CD4-positive, alpha-beta T cell treated with Interleukin-21 for 1 hour (primary cell): ENCODE data around the gene TSN.
A peak's percentile ranks its signal among the peaks of the same experiment; 100 is the strongest.
"Not testable (repeated sequence)": the region's sequence is repeated elsewhere in the genome, so short reads cannot be mapped to it uniquely, and the experiment has no call there.

Experiments
- DNase-seq: peaks from one replicate; pipeline ENCODE4 v3.0.0-alpha.2; 2020

The TSN gene

DNA sequence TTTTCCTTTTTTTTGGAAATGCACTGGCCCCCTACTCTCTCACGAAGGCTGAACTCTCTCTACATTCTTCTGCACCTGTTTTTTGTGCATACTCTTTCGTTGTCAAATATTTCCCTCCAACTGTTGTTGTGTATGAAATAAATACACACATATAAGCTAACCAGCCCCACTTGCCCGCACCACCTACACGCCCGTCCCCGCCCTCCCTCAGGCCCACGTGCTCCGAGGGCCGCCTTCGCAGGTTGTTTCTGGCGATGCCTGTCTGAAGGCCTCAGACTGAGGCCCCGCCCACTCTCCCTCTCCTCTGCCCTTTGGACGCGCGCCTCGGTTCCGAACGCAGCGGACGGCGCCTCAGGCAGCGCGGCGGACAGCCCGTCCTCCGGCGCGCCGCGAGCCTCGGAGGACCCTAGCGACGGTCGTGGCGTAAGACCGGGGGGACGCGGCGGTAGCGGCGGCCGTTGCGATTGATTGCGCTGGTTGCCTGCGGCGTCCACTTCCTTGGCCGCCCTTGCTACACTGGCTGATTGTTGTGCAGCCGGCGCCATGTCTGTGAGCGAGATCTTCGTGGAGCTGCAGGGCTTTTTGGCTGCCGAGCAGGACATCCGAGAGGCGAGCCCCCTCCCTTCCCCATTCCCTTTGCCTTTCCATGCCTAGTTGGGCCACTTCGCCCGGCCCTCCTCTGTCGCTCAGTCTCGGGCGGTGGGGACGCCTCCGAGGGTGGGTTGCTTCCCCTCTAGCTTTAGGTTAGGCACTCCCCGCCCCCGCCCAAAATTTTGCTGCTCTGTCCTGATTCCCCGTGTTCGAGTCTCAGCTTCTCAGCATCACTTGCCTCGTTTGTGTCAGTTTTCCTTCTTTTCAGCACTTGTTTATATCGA is at the start of gene TSN:
TSS of gene TSN (plus strand) at position 415 of the 875 bp plus-strand sequence. CDS start at position 544, 129 bp downstream.
- peak; percentile 97 for DNase-seq

DNA sequence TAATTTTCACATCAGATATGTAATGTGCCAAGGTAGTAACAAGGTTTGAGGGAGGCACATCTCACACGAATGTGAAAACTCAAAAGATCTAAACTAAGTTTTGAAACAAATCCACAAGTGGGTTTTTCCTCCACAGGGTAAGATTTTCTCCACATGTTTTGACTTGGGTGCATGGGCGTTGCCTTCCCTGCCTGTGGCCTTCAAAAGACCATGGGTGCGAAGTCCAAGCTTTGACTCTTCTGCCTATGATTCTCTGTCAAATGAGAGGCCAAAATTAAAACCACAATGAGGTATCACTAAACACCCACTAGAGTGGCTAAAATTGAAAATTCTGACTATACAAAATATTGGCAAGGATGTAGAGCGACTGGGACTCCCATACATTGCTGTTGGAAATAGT is 49.5 kb upstream of the TSN start:
- DNase-seq, result no peak

DNA sequence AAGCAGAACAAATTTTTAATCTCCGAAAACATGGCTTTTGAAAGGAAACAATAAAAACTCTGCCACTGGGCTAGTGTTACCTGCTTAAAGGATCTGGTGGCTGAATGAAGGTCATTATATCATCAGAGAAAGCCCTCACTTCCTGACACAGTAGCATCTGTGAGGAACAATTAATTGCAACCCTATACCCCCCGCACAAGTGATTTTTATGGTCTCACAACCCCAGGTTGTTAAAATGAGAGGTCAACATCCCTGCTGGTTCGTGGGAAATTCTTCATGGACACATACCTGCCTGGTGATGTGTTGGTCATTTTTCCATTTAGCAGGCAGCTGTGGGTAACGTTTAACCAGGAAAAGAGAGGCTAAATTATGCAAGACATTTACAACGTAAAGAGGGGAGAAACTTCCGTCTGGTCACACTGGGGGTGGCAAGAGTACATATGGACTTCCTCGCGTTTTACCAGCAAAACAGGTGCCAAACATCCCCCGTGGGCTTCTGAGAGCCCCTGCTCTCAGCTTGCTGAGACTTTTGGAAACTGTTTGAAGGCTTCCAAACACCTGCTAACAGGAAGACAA is 48.0 kb upstream of the TSN start:
- DNase-seq, result no peak

DNA sequence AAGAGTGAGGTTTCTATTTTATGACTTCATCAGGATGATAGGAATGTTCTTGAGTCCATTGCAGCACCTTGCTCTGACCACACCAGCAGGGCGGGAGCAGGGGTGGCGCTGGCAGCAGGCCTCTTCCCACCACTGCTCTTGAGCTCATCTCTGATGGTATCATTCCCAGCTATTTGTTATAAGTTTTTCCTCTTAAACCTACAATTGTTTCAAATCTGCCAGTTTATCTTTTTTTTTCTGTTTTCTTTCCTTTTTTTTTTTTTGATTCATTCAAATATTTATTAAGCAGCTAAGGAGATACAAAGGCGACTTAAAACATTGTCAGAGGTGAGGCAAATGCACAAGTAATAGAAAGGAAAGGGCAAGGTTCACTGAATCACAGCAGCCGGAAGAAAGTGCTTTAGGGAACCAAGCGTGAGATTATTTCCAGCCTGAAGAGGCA is 47.5 kb upstream of the TSN start:
- no peak for DNase-seq

DNA sequence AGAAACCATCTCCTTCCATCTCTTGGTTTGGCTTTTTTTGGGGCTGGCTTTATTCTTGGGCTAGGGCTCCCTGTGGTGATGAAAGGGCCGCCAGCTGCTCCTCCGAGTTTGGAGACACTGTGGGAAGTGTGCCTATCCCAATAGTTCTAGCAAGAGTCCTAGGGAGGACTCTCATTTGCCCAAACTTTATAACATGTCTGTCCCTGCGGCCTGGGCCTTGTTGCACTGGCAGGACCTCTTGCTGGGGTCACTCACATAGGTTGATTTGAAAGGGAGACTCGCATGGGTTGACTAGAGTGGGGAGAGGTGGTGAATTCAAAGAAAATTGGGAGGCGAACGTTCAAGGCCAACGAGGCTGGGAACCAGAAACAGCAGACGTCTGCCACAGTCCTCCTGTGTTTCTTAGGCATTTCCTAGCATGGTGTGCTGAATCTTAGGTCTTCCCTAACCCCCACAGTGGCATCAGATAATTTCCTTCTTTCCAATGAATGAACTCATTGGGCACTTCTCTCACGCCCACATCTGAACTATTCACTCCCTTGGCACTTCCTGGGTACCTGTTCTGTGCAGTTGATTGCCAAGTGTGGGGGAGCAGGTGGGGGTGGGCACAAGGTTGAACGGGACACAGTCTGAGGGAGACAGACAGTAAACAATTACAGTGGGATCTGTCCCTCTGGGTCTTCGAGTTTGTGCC is 45.5 kb upstream of the TSN start:
- no peak for DNase-seq

DNA sequence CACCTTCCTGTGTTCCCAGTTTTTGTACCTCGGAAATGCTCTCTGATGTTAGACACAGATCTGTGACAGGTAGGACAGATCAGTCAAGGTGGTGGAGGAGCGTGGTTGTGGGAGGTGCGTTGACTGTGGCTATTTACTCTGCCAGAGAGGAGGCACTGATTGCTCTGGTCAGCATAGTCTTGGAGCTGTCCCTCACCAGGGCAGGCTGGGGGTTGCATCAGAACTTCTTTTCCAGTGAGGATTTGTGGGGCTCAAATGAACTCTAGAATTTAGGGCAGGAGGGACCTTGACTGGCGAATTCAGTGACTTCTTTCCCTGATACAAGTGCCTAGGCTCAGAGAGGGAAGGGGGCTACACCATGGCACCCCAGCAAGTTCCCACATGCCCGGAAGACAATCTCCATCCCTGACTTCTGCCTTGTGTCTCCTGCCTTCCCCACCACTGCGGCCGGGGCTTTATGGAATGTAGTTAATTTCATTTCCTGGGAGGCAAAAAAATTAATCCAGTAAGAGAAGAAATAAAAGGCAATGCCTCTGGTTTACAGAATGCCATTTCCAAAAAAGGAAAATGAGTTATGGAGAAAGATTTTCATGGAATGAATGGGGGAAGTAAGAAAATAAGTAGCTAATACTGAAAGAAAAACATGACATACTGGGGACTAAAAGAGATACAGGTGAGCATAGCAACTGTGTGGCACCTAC is 44.8 kb upstream of the TSN start:
- no peak for DNase-seq

DNA sequence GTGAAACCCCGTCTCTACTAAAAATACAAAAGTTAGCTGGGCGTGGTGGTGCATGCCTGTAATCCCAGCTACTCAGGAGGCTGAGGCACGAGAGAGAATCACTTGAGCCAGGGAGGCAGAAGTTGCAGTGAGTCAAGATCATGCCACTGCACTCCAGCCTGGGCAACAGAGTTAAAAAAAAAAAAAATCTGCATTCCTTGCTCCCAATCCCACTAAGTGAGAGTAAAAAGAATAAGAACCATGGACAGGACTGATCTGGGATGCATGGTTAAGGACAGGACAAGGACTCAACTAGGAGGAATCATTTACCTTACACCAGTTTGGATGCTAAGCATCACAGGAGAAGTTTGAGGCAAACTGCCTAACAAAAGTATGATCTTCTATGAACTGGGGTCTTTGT is 44.0 kb upstream of the TSN start:
- DNase-seq, result not testable (repeated sequence)

DNA sequence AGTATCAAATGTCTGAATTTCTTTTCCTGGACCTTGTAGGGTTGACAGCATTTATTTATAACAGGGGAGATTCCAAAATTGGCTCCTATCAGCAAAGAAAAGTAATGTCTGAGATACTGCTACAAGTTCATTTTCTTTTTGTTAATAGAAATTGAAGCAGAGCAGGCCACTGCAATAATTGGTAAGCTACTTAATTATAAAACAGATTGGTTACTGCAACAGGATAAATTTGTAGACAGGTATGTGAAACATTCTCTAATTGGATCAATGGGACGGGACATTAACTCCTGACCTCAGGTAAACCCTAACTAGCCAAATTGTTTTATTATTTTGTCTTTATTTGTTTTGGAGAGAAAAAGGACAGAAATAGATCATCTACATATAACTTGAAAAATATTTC is 39.3 kb upstream of the TSN start:
- no peak for DNase-seq

DNA sequence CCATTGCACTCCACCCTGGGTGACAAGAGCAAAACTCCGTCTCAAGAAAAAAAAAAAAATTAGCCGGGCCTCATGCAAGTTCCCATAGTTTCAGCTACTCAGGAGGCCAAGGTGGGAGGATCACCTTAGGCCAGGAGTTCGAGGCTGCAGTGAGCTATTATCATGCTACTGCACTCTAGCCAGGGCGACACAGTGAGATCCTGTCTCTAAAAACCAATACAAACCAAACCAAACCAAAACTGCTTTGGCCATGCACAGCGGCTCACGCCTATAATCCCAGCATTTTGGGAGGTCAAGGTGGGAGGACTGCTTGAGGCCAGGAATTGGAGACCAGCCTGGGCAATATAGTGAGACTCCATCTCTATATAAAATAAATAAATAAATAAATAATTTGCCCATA is 37.9 kb upstream of the TSN start:
- no peak for DNase-seq

DNA sequence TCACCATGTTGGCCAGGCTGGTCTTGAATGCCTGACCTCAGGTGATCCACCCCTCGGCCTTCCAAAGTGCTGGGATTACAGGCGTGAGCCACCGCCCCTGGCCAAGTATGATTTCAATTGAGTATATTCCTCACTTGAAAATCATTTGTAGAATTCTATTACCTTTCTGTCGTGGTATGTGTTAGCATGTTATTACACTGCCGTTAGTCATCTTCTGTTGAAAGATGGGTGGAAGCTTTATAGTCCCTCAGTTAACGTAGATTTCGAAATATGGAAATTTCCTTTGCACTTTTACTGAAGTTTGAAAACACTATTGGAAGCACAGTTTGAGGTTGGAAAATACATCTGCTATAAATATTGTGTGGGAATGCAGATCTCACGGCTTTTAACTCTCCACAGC is 33.5 kb upstream of the TSN start:
- DNase-seq, result no peak

DNA sequence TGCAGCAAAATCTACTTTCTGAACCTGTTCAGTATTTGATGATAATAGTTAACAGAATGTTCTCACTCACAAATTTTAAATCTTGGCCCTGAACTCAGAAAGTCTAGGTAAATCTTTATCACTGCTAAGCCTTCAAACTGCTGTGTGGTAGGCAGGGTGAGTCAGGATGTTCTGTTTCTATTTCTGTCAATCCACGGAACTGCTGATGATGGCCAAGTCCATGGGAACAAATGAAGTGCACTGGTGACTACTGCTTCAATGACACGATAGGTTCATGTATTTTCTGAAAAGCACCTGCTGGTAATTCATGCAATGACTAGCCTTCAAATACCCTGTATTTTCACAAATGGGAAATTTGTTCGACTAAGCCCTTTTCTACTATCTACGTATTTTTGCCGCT is 33.0 kb upstream of the TSN start:
- DNase-seq, result no peak

DNA sequence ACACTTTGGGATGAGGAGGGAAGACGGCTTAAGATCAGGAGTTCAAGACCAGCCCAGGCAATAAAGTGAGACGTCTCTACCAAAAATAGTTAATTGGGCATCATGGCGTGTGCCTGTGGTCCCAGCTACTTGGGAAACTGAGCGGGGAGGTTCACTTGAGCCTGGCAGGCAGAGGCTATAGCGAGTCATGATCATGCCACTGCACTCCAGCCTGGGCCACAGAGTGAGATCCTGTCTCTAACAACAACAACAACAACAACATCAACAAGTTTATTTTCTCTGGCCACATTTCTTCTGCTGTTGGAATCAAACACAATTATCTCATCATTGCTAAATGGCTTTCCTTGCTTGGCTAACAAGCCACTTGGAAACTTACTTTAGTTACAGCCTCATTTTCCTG is 32.1 kb upstream of the TSN start:
- no peak for DNase-seq

DNA sequence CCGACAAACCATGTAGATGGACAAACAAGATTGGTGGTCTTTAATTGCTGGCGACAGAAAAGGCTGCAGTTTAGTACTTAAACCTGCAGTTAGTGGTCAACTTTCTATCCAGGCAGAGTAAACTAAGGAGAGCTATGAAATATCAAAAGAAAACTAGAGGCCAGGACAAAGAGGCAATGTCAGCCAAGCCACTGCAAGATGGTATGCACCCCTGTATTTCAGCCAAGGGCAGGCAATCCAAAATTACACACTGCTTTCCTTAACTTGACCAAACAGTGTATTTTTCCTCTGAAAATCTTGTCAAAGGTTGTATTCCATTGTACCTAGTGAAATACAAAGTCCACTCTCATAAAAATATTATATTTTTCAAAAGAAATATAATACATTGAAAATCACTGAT is 28.1 kb upstream of the TSN start:
- no peak for DNase-seq

DNA sequence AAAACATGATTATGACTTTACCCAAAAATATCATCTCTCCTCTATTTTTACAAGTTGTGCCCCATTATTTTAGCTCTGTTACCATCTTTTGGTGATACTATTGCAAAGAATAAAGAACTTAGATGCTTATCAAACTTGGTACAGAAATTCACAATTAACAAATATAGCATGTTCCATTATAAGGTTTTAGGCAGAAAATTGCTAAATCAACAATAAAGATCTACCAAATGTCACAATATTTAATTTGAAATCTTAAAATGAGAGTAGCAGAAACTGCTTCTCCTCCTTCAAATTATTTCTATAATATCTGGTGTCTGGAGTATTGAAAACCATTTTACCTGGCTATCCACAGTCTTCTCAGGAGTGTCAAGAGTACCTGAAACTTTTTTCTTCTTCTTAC is 27.5 kb upstream of the TSN start:
- DNase-seq, result no peak

DNA sequence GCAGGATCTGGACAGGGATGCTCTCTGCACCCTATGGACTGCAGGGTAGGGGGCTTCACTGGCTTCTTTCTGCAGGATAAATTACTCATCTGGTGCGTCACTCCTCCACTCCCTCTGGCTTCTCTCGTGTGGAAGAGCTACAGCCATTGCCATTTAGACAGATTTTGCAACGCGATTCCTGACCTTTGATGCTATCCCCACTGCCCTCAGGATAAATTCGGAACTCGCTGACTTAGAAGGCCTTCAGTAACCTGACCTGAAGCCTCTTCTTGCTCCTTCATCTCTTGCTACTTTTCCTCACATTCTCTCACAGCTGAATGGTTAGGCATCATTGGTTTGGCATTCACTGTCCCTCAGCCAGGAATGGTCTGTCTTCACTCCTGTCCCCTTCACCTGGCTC is 24.1 kb upstream of the TSN start:
- DNase-seq, result no peak

DNA sequence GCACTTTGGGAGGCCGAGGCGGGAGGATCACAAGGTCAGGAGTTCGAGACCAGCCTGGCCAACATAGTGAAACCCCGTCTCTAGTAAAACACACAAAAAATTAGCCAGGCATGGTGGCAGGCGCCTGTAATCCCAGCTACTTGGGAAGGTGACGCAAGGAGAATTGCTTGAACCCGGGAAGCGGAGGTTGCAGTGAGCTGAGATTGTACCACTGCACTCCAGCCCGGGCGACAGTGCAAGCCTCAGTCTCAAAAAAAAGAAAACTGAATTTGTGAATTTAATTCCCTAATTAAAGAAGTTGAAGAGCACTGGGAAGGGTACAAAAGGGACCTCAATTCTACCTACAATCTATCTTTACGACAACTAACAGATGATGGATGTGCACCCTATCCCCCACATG is 20.9 kb upstream of the TSN start:
- not testable (repeated sequence) for DNase-seq

DNA sequence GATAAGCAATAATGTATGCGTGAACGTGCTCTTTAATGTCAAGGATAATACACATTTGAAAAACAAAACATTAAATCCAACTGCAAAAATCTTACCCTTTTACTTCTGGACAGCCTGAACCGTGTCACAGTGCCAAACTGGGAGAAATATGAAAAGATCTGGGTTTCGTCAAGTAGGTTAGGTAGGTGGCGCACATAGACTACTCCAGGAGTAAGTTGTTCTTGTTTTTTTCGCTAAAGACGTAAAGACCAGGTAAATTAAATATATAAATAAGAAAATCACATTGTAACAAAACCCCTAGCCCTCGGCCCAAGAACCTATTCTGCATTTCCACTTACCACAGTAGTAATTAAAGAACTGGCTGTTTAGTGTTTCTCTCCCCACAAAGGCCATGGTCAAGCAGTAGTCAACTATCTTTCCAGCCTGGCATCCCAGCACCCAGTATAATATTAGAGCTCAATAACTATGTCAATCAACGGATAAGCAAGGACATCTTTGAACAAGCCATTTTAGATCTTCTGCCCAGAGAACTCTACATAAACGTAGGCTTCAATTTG is 19.9 kb upstream of the TSN start:
- DNase-seq, result peak; percentile 21

DNA sequence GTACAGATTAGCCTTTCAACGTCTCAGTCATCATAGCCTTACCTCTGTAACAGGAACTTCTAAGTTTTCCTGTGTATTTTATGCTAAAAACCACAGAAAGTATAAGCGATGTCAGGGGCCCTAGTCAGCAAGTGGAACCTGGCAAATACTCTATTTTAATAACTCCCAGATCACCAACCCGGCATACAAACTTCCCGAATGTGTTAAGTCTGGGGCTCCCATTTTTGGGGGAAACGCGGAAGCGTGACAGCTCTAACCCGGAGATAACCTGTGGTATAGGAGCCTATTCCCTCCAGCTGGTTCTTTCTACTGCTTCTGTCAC is 19.4 kb upstream of the TSN start:
- DNase-seq, result no peak

DNA sequence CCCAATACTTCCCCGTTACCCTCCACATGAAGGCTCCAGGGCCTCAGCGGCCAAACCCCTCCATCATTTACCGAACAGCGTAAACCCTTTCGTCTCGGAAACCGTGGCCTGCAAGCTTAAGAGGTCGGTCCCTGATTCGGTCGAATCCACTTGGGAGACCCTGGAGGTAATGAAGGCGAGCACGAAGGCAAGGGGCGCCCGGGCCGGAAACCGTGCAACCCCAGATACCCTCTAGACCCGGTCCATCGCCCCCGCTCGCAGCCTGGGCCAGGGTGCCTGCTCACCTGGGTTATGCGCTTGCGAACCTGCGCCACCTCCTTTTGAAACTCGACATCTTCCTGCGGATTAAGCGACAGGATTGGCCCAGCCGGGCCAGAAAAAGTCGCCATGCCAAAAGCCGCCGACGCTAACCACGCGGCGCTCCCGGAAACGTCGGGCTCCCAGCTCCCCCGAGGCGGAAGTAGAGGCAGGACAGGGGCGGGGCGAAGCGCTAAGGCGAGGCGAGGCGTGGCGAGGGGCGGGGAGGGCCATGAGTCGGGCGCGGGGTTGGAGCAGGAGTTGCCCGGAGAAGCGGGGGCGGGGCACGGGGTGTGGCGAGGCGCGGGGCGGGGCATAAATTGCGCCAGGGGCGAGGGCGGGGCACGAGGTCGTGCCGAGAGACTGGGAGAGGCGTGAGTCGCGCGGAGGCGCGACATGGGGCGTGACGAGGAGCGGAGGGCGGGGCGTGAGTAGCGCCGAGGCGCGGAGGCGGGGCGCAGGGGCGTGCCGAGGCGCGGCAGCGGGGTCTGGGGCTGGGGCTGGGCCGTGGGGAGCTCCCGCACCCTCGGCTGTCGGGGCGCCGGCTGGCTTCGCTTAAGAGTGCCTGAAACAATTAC is 18.8 kb upstream of the TSN start, which contains the start of gene NIFK:
TSS of gene NIFK (minus strand) at position 414 of the 875 bp plus-strand sequence. CDS start at position 389, 25 bp downstream.
- DNase-seq, result peak; percentile 100

DNA sequence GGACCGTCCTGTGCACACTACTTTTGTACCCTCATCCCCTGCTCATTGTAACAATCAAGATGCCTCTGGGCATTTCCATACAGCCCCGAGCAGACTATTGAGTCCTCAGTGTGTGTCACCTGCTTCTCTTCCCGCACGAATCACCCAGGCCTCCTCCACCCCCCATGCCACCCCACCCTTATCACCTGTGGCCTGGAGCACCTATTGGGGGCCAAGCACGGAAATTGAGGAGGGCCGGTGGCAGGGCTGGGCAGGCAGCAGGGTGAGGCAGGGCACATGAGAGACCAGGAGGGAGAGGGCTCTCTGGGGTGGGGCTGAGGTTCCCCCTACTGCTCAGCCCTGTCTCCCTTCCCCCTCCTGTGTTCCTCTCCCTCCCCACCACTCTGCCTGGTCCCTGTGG is 14.5 kb upstream of the TSN start:
- no peak for DNase-seq

DNA sequence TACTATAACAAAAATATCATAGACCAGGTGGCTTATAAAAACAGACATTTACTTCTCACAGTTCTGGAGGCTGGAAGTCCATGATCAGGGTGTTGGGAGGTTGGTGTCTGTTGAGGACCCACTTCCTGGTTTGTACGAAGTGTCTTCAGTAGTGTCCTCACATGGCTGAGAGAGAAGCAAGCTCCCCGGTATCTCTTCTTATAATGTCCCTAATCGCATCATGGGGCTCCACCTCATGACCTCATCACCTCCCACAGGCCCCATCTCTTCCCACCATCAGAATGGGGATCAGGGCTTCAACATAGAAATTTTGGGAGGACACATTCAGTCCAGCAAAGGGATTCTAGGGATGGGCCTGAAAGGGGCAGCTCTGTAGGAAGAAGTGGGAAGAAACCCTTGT is 14.0 kb upstream of the TSN start:
- DNase-seq, result no peak

DNA sequence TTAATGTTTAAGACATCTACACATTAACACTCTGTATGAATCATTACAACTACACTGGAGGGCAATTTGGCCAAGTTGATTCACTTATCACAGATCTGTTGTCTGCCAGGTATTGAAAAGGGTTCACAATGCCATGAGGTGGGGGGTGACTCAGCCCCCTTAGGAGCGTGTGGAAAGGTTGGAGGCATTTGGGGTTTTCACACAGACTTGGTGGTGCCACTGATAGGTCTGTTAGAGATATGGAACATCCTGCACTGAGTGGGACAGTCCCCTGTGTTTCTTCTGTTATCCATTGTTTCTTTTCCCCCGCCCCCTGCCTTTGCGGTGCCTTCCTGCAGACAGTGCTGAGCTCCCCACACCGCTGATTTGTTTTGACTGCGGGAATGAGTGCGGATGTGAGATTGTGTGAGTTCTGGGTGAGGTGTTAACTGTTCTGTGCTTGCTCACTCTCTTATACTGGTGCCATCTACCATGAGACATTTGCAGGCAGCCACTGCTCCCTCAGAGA is 9.3 kb upstream of the TSN start:
- peak; percentile 11 for DNase-seq
